K562 (cell line): ENCODE measurements around the gene RGS7BP. TPM values are rescaled to one million over a fixed set of nuclear protein-coding genes. Genes with fewer than 3 reads are reported as not detected.

Experiments
- ATAC-seq: fragments of 200-7000 bp; cut with Tn5 transposase; 3 replicates; pipeline ENCODE4 v1.9.1; 2020; ENCODE audit warnings: moderate library complexity
- Bru-seq: library from RNA; stranded (reverse); fragments of 400-500 nt; gene quantifications from one replicate; lab custom pipeline; 2021; lab: Mats Ljungman, UMichigan
- BruChase-seq, 2 experiments: library from RNA; stranded (reverse); fragments of 400-500 nt; gene quantifications; one replicate each; lab custom pipeline; 2021; lab: Mats Ljungman, UMichigan
- BruUV-seq: library from RNA; stranded (reverse); fragments of 400-500 nt; replicated peaks from 2 replicates; lab custom pipeline; 2021; lab: Mats Ljungman, UMichigan
- CTCF ChIA-PET: fragments of 300-600 bp; formaldehyde crosslinking; extraction: SDS; loops from one replicate; lab custom pipeline; 2021; ENCODE audit warnings: low intra/inter-chr PET ratio; lab: Yijun Ruan, JAX
- POLR2A ChIA-PET: fragments of 300-600, 350-650 bp; sonication (Branson Sonifier 250); formaldehyde crosslinking; extraction: SDS; loops from one replicate; lab custom pipeline; 2021; ENCODE audit warnings: antibody characterized with exemption, inconsistent platforms; lab: Yijun Ruan, JAX
- DNase-seq, 4 experiments: peaks; one replicate each; pipeline versions ENCODE4 v3.0.0 to v3.0.0-alpha.2; 2011 to 2018; ENCODE audit warnings: low spot score in 3 of 4, mixed read lengths in 3 of 4; ENCODE audit errors: extremely low read depth in 1 of 4
- FAIRE-seq: peaks from 2 replicates; lab custom pipeline; 2011; peaks lifted over from hg19 to GRCh38; lab: Jason Lieb, UNC
- H2AFZ ChIP-seq: 2 replicates; pipeline ENCODE4 v1.6.0; 2011; ENCODE audit warnings: low read depth, low read length, control low read depth, inconsistent platforms
- H3K27ac ChIP-seq: fragments of 200-600 bp; 3 replicates; pipeline ENCODE4 v1.8.0; 2011; ENCODE audit warnings: low read depth, mild to moderate bottlenecking, control low read depth, inconsistent platforms, low read length, moderate library complexity, mixed read lengths; ENCODE audit errors: extremely low read depth
- H3K27me3 ChIP-seq, 2 experiments: fragments of 300-600 bp in 1 of 2; 2 replicates in 1 of 2; 3 replicates in 1 of 2; pipeline versions ENCODE4 v1.6.0 to v1.8.0; 2011; ENCODE audit warnings: inconsistent platforms in 2 of 2, low read length in 2 of 2, mild to moderate bottlenecking in 1 of 2, mixed read lengths in 1 of 2, moderate library complexity in 1 of 2; ENCODE audit not compliant: control insufficient read depth in 2 of 2, insufficient read depth in 2 of 2
- H3K36me3 ChIP-seq: fragments of 300-600 bp; 3 replicates; pipeline ENCODE4 v1.8.0; 2011; ENCODE audit warnings: mild to moderate bottlenecking, low read length, inconsistent platforms; ENCODE audit not compliant: control insufficient read depth, insufficient read depth
- H3K4me1 ChIP-seq, 2 experiments: fragments of 200-600 bp in 1 of 2; replicated peaks in 1 of 2; 2 replicates in 1 of 2; 3 replicates in 1 of 2; pipeline versions ENCODE4 v1.5.1 to v1.8.0; 2011; ENCODE audit warnings: inconsistent platforms in 2 of 2, low read length in 2 of 2, mild to moderate bottlenecking in 1 of 2, mixed read lengths in 1 of 2, moderate library complexity in 1 of 2; ENCODE audit not compliant: control insufficient read depth in 2 of 2, insufficient read depth in 2 of 2
- H3K4me2 ChIP-seq: 2 replicates; pipeline ENCODE4 v1.6.1; 2011; ENCODE audit warnings: low read length, control low read depth, inconsistent platforms, mixed read lengths; ENCODE audit not compliant: insufficient read depth
- H3K4me3 ChIP-seq: fragments of 200-600 bp; sonication (generic), shearing (Covaris generic); 2 replicates; pipeline ENCODE4 v1.5.1; 2016; ENCODE audit warnings: control low read depth, inconsistent platforms
- H3K79me2 ChIP-seq: fragments of 200-600 bp; 3 replicates; pipeline ENCODE4 v1.8.0; 2011; ENCODE audit warnings: low read length, inconsistent platforms; ENCODE audit not compliant: control insufficient read depth, insufficient read depth
- H3K9ac ChIP-seq, 2 experiments: 2 replicates each; pipeline versions ENCODE4 v1.6.0 to v1.6.1; 2011; ENCODE audit warnings: low read depth in 2 of 2, low read length in 2 of 2, control low read depth in 1 of 2, inconsistent platforms in 1 of 2, mild to moderate bottlenecking in 1 of 2, mixed read lengths in 1 of 2; ENCODE audit not compliant: insufficient read depth in 1 of 2
- H3K9me1 ChIP-seq: one replicate; pipeline ENCODE4 v1.6.0; 2011; ENCODE audit warnings: inconsistent platforms, mild to moderate bottlenecking, low read length, moderate library complexity; ENCODE audit not compliant: control insufficient read depth, insufficient read depth
- H3K9me3 ChIP-seq: replicated peaks from 2 replicates; pipeline ENCODE4 v1.5.1; 2011; ENCODE audit warnings: low read depth, low read length, inconsistent platforms; ENCODE audit not compliant: control insufficient read depth, insufficient read depth
- H4K20me1 ChIP-seq: replicated peaks from 2 replicates; pipeline ENCODE4 v1.6.1; 2011; ENCODE audit warnings: low read length, inconsistent platforms, mixed read lengths; ENCODE audit not compliant: control insufficient read depth, insufficient read depth
- BCLAF1 ChIP-seq, 2 experiments: fragments of 450-650 bp in 1 of 2; IDR thresholded peaks; 2 replicates each; pipeline ENCODE4 v1.6.1; 2011 to 2017; ENCODE audit warnings: low read depth in 2 of 2, antibody characterized with exemption in 1 of 2, borderline replicate concordance in 1 of 2, low read length in 1 of 2, mild to moderate bottlenecking in 1 of 2, mixed read lengths in 1 of 2; ENCODE audit not compliant: control insufficient read depth in 1 of 2
- CREB3L1 ChIP-seq: fragments of 450-650 bp; IDR thresholded peaks from 2 replicates; pipeline ENCODE4 v1.6.1; 2014; ENCODE audit warnings: low read depth, mild to moderate bottlenecking, moderate library complexity, borderline replicate concordance
- CTBP1 ChIP-seq: fragments of 450-650 bp; IDR thresholded peaks from 2 replicates; pipeline ENCODE4 v1.6.1; 2016; ENCODE audit warnings: borderline replicate concordance
- GABPA ChIP-seq: fragments of 200-800 bp; sonication (Bioruptor generic); conservative IDR thresholded peaks from 2 replicates; pipeline ENCODE4 v1.6.1; 2016; ENCODE audit warnings: low read depth, missing genetic modification characterization, missing compliant biosample characterization
- MEF2D ChIP-seq: conservative IDR thresholded peaks from 2 replicates; pipeline ENCODE4 v1.6.1; 2016; ENCODE audit warnings: low read depth, missing genetic modification characterization, missing compliant biosample characterization
- MTA1 ChIP-seq: fragments of 450-650 bp; IDR thresholded peaks from 2 replicates; pipeline ENCODE4 v1.6.1; 2017; ENCODE audit warnings: borderline replicate concordance
- SUPT5H ChIP-seq: fragments of 450-650 bp; IDR thresholded peaks from 2 replicates; pipeline ENCODE4 v1.6.1; 2016
- WGBS: fragments of 100-300 bp; shearing (Covaris generic); methylation state at CpG from one replicate; pipeline ENCODE4 v1.1.6; 2016; ENCODE audit warnings: low coverage, mixed read lengths; ENCODE audit not compliant: insufficient coverage; ENCODE audit errors: missing lambda C conversion rate; 5-methylcytosine and 5-hydroxymethylcytosine counted together
- in situ Hi-C: fragments of 300-500 bp; cut with MboI; formaldehyde crosslinking; loops from 4 replicates; pipeline ENCODE4 v1.15.0; 2018; ENCODE audit warnings: inconsistent platforms, mixed read lengths
- intact Hi-C: fragments of 100-400 bp; cut with micrococcal nuclease; formaldehyde crosslinking; loops from 2 replicates; pipeline ENCODE4 v1.14.2; 2022
- long read RNA-seq, 3 experiments: library from polyadenylated mRNA in 2 of 3; library from RNA in 1 of 3; unstranded in 2 of 3; stranded (forward) in 1 of 3; transcript quantifications; one replicate each; pipeline ENCODE4 v2.0.0, GENCODE V29; 2019 to 2022
- polyA minus RNA-seq, 3 experiments: library from RNA; depleted of rRNA, polyadenylated mRNA; stranded (reverse); fragments of >200 nt; gene quantifications; 2 replicates each; pipeline ENCODE4 v1.2.3, GENCODE V29; 2011
- polyA plus RNA-seq, 8 experiments: library from polyadenylated mRNA; depleted of rRNA in 4 of 8; stranded (reverse) in 5 of 8; unstranded in 3 of 8; fragments of >200 nt; fragmentation: Nextera tagmentation in 2 of 8; fragmentation: Illumina TruSeq in 1 of 8; extraction: Ambion mirVana in 2 of 8; extraction: Trizol in 1 of 8; gene quantifications; 2 replicates each; pipeline versions ENCODE4 v1.2.1 to v1.2.3, GENCODE V29; 2011 to 2014; ENCODE audit warnings: inconsistent platforms in 1 of 8, missing spikeins in 1 of 8
- total RNA-seq, 7 experiments: library from RNA; depleted of rRNA in 6 of 7; stranded (reverse); fragments of >200 nt in 6 of 7; fragmentation: Illumina TruSeq in 2 of 7; extraction: Trizol in 2 of 7; gene quantifications; 2 replicates each; pipeline versions ENCODE4 v1.2.1 to v1.2.3, GENCODE V29; 2011 to 2021; ENCODE audit warnings: low replicate concordance in 1 of 7
- TF ChIP-seq, protein P1 (sequence below), 2 experiments: fragments of 200-800 bp in 1 of 2; sonication (Bioruptor generic) in 1 of 2; sonication (generic) in 1 of 2; formaldehyde crosslinking in 1 of 2; IDR thresholded peaks in 1 of 2; conservative IDR thresholded peaks in 1 of 2; 2 replicates each; pipeline versions ENCODE4 v1.5.0 to v1.6.1; 2016 to 2020; ENCODE audit warnings: missing compliant biosample characterization in 1 of 2, missing genetic modification characterization in 1 of 2, missing genetic modification reagents in 1 of 2

The RGS7BP gene
- not detected in 2 replicates for total RNA-seq (2011; cell fraction: chromatin; rRNA removed; ENCODE audit: low replicate concordance)
- total RNA-seq (2011; cell fraction: nucleolus; rRNA removed), result not detected in 2 replicates
- total RNA-seq (2011; cell fraction: nucleoplasm; rRNA removed), result not detected in 2 replicates
- total RNA-seq (2014; rRNA removed), result not detected in 2 replicates
- total RNA-seq (2014; rRNA removed; fragmentation: Illumina TruSeq; extraction: Trizol), result not detected in 2 replicates
- not detected in 2 replicates for total RNA-seq (2015; rRNA removed; fragmentation: Illumina TruSeq; extraction: Trizol)
- total RNA-seq (2021), result not detected in 2 replicates
- polyA plus RNA-seq (2011; rRNA removed), result not detected in 2 replicates
- not detected in 2 replicates for polyA plus RNA-seq (2011; cell fraction: cytosol; rRNA removed)
- not detected in 2 replicates for polyA plus RNA-seq (2011; cell fraction: nucleus; rRNA removed)
- not detected in 2 replicates for polyA plus RNA-seq (2012)
- polyA plus RNA-seq (2014; fragmentation: Illumina TruSeq; extraction: Trizol), result not detected in 2 replicates
- polyA plus RNA-seq (2014; fragmentation: Nextera tagmentation; extraction: Ambion mirVana), result not detected
- polyA plus RNA-seq (2014; rRNA removed), result not detected in 2 replicates
- polyA minus RNA-seq (2011; rRNA and poly(A)+ RNA removed), result not detected in 2 replicates
- not detected in 2 replicates for polyA minus RNA-seq (2011; cell fraction: cytosol; rRNA and poly(A)+ RNA removed)
- not detected in 2 replicates for polyA minus RNA-seq (2011; cell fraction: nucleus; rRNA and poly(A)+ RNA removed)
- percentile 1 among the genes with signal in this experiment for Bru-seq, nascent RNA
- BruChase-seq, experiment 1, labeled RNA remaining after a 2-hour chase, result percentile 3 among the genes with signal in this experiment
- BruChase-seq, experiment 2, labeled RNA remaining after a 6-hour chase, result percentile 1 among the genes with signal in this experiment
- long read RNA-seq, experiment 1, result 0 reads
- long read RNA-seq, experiment 2, result 0 reads
- long read RNA-seq, experiment 3, result 0 reads

DNA sequence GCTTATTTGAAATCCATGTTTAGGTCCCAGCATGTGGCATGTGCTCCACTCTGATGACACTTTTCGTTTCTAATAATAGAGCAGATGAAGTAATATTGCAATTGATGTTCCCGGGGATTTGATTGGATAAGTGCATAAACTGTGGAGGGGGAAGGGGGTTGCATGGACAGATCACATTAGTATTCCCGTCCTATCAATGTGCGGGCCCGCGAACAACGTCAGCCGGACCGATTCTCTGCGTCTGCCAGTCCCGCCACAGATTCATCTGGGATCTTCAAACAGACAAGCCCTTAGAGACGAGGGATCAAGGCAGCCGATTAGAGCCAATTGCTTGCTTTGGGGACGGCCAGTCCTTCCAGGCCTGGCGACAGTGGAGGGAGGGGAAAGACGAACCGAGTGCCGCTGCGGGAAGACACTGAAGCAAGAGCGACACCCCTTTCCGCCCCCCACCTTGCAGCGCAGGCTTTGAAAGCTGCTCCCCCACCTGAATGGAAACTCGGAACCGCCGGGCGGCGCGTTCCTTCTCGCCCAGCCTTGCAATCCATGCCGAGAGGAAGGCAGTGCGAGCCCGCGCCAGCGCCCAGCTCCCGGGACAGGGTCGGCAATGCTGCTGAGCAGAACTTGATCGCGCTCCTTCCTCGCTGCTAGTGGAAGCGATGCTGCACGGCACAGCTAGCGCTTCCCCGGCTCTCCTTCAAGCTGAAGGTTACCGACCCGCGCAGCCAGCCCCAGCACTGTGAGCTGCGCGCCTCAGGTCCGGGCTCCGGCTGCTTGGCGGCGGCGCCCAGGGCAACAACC lies at the start of gene RGS7BP:
Gene RGS7BP (plus strand): TSS at position 247 of the 798 bp plus-strand sequence. CDS start 610 bp downstream, outside the sequence.
- Histone ChIP-seq H3K4me1 (peaks cover 0 to 8% of the 10 kb centered on the region in 2 experiments; a peak in 1 of 5 replicates), H3K27ac (no peak within 1 kb of the TSS), H3K9ac (no peak within 1 kb of the TSS), H3K79me2 (no peaks in the 10 kb centered on the region), H3K36me3 (no peaks in the 10 kb centered on the region), H3K9me3 (no peaks in the 10 kb centered on the region), H3K9me1 (no peaks in the 10 kb centered on the region), H4K20me1 (no peaks in the 10 kb centered on the region), H3K4me3 (no peak within 1 kb of the TSS), H2AFZ (no peak within 1 kb of the TSS), H3K27me3 (peaks cover 6 to 21% of the 10 kb centered on the region in 2 experiments; a peak in 3 of 5 replicates), H3K4me2 (no peak within 1 kb of the TSS)
- ATAC-seq, result peak; percentile 72; the same call in 2 of the 3 replicates
- no TSS peak for BruUV-seq
- WGBS, result 1% methylated on average over 44 of the region's 53 CpGs
- intact Hi-C loops (no loop called here), in situ Hi-C loops (no loop called here)
- ChIA-PET POLR2A (no interaction called here), CTCF (interaction anchor here (0.7 kb wide), 1 partner anchor 850 kb away, joined by 3 read pairs; no protein-coding TSS in a partner anchor)
- no peak for FAIRE-seq
- no peak for DNase-seq
- TF ChIP-seq CREB3L1, result no peak
- TF ChIP-seq SUPT5H, result no peak
- TF ChIP-seq MTA1, result no peak
- no peak for TF ChIP-seq GABPA (tag)
- no peak for TF ChIP-seq MEF2D (tag)
- no peak for TF ChIP-seq CTBP1
- TF ChIP-seq, protein P1, sequence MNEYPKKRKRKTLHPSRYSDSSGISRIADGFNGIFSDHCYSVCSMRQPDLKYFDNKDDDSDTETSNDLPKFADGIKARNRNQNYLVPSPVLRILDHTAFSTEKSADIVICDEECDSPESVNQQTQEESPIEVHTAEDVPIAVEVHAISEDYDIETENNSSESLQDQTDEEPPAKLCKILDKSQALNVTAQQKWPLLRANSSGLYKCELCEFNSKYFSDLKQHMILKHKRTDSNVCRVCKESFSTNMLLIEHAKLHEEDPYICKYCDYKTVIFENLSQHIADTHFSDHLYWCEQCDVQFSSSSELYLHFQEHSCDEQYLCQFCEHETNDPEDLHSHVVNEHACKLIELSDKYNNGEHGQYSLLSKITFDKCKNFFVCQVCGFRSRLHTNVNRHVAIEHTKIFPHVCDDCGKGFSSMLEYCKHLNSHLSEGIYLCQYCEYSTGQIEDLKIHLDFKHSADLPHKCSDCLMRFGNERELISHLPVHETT (CRISPR knock-in tag; conservative IDR thresholded peaks at IDR 0.05 in 1 of 2, IDR thresholded peaks at IDR 0.05 in 1 of 2), result no peak
- TF ChIP-seq BCLAF1 (IDR thresholded peaks at IDR 0.05; ENCODE audit: borderline replicate concordance in 1 of 2, control insufficient read depth in 1 of 2, low read depth in 2 of 2, low read length in 1 of 2), result no peak
